Ovary (tissue), 3 donors: Measurements from ENCODE around the gene TMED1.

Experiments used
- CTCF ChIP-seq, 3 donors: fragments of 450-650 bp in 2 of 3; fragments of 200-600 bp in 1 of 3; IDR thresholded peaks; one replicate each; pipeline versions ENCODE4 v1.5.1 to v1.8.0; 2016 to 2022; ENCODE audit warnings: antibody characterized with exemption in 3 of 3, mild to moderate bottlenecking in 1 of 3
- POLR2A ChIP-seq: fragments of 450-650 bp; IDR thresholded peaks from one replicate; pipeline ENCODE4 v1.6.1; 2017; ENCODE audit warnings: antibody characterized with exemption, mild to moderate bottlenecking, moderate library complexity
- donor health status: DM: no; HTN: no; CAD: no.

DNA sequence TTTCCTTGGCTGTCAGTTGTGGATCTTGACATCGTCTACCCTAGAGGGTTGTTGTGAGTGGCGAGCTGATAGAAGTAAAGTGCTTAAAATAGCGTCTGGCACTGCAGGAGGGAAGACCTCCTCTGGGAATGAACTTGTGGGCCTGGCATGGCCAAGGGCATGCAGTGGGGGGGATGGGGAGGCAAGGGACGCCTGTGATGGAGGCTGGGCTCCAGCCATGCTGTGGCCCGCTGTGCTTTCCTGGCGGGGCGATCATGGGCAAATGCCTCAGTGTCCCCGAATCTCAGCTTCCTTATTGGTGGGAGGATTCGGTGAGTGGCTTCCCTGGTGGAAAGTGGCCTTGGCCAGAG is 46.1 kb upstream of the TMED1 start:
- no peak for TF ChIP-seq CTCF (IDR thresholded peaks at IDR 0.05)
- TF ChIP-seq POLR2A = no peak
